Measurements from ENCODE around the gene FMNL1.

The FMNL1 gene

DNA sequence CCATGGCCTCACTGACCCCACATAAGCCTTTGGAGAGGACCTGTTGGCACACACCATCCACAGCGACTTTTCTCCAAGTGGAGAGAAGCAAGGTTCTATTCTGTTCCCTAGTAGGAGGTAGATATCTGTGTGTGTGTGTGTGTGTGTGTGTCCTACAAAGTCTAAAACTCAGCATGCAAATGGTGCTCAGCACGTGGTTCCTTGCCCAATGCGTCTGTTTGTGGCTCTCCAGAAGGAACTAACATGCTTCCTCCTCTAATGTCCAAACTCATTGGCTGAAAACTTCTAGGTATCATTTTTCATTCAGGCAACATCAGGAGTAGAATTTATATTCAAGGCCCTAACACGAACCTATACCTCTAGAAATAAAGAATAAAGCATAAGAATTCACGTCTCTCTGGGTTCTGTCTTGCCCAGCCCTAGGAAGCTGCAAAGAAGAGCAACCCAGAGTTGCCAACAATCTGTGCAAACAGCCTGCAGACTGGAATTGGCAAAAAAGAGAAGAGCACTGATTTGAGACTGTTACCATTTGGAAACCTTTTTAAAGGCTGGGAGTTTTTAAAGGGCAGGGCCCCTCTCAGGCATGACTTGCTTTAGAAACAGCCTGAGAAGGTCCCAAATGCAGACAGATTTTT, 69.6 kb downstream of the FMNL1 start:
- Histone ChIP-seq H3K27me3 (ENCODE audit: control insufficient read depth, insufficient read depth, low read length) (no peaks in the 10 kb centered on the region), H3K36me3 (ENCODE audit: control insufficient read depth, insufficient read depth, low read length) (no peaks in the 10 kb centered on the region; the same call in 1 of the 2 replicates), H3K4me1 (ENCODE audit: control insufficient read depth, insufficient read depth, low read length) (no peaks in the 10 kb centered on the region), H3K27ac (ENCODE audit: low read length) (no peak overlapping the region), H3K4me3 (ENCODE audit: low read length) (no peak overlapping the region), H3K9me3 (ENCODE audit: control insufficient read depth, insufficient read depth, low read length) (no peaks in the 10 kb centered on the region)
- DNase-seq (ENCODE audit: low read depth, low spot score), result no peak
- WGBS (ENCODE audit: insufficient coverage, insufficient read length), result no CpG with 5 or more reads among the region's 5 CpGs

DNA sequence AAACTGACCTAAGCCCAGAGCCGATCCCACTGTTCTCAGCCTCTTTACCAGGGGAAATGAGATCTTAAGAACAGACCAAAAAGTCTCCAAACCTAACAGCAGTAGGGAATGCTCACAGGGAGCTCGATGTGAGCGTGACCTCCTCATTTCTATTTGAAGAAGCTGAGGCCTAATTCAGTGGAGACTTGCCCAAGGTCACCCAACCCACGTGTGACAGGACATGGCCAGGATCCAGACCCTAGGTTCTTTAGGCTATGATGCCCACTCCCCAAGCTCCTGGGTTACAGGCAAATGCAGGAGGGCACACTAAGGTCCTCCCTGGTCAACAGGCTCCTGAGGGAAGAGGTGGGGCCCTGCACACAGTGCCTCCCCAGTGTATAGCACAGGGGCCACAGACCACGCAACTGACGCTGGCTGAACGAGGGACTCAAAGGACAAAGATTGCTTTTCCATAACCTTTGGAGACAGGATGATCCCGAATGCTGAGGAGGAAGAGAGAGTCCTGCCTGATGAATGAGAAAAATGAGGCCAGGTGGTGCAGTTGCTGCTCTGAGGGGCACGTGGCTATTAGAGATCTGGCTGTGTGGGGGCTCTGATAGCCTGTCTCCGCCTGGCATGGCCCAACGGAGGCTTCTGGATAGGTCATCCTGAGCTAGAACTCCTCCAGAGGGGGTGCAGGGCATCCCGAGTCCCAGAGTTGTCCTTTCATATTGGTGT, 71.2 kb downstream of the FMNL1 start:
- Histone ChIP-seq H3K4me3 (ENCODE audit: low read length) (no peak overlapping the region), H3K9me3 (ENCODE audit: control insufficient read depth, insufficient read depth, low read length) (no peaks in the 10 kb centered on the region), H3K36me3 (ENCODE audit: control insufficient read depth, insufficient read depth, low read length) (no peaks in the 10 kb centered on the region), H3K27ac (ENCODE audit: low read length) (no peak overlapping the region), H3K27me3 (ENCODE audit: control insufficient read depth, insufficient read depth, low read length) (no peaks in the 10 kb centered on the region), H3K4me1 (ENCODE audit: control insufficient read depth, insufficient read depth, low read length) (no peaks in the 10 kb centered on the region)
- DNase-seq (ENCODE audit: low read depth, low spot score), result no peak
- WGBS (ENCODE audit: insufficient coverage, insufficient read length), result no CpG with 5 or more reads among the region's 12 CpGs

DNA sequence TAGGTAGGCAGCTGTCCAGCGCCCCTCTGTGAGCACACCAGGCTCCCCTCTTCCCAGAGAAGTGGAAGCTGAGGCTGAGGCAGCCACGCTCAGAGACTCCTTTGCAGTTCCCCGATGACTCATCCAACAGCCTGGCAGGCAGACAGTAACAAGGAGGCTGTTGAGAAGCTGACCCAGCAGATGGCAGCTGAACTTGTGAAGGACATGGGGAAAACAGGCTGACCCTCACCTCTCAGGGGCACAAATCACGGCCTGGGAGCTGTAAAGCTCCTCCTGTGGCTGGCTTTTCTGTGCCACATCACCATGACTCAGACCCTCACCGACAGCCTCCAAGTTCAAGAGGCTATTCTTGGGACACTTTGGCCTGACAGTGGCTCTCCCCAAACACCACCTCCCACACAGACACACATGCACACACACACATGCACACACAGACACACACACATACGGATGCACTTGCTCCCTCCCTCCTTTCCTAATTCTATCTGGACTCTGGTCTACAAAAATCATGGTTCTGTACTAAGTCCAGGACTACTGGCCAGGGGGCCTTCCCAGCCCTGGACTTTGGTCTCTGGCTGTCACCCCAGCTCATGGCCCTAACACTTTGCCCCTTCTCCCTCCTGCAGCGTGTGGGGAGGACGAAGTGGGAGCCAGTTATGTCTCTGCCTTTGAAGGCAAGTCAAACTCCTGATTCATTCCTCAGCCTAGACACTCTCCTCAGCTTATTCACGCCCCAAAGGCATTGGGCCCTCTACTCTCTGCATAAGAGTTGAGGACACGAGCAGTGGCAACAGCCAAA, 71.9 kb downstream of the FMNL1 start:
- H3K27ac ChIP-seq (ENCODE audit: low read length), result no peak overlapping the region

DNA sequence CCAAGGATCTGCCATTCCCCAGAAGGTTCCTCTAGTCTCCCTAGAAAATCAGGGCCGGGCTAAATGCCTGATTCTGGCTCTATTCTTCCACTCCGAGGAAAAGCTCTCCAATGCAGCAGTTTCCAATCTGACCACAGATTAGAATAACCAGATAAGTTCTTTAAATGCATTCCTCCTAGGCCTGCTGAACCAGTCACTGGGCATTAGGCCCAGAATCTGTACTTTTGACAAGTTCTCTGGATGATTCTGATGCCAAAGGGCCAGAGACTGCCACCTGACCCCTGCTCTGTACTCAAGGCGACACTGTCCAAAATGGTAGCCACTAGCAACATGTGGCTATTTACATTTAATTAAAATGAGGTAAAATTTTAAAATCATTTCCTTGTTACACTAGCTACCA, 72.8 kb downstream of the FMNL1 start:
- Histone ChIP-seq H3K9me3 (ENCODE audit: control insufficient read depth, insufficient read depth, low read length) (no peaks in the 10 kb centered on the region), H3K27me3 (ENCODE audit: control insufficient read depth, insufficient read depth, low read length) (no peaks in the 10 kb centered on the region), H3K36me3 (ENCODE audit: control insufficient read depth, insufficient read depth, low read length) (no peaks in the 10 kb centered on the region), H3K4me3 (ENCODE audit: low read length) (no peak overlapping the region), H3K4me1 (ENCODE audit: control insufficient read depth, insufficient read depth, low read length) (no peaks in the 10 kb centered on the region), H3K27ac (ENCODE audit: low read length) (no peak overlapping the region)
- WGBS (ENCODE audit: insufficient coverage, insufficient read length), result no CpG with 5 or more reads among the region's 3 CpGs
- DNase-seq (ENCODE audit: low read depth, low spot score), result no peak

More for the DNA sequence above, 71.9 kb downstream of the FMNL1 start:
- DNase-seq (ENCODE audit: low read depth, low spot score), result no peak
- no peaks in the 10 kb centered on the region for H3K36me3 ChIP-seq (ENCODE audit: control insufficient read depth, insufficient read depth, low read length)
- H3K27me3 ChIP-seq (ENCODE audit: control insufficient read depth, insufficient read depth, low read length), result no peaks in the 10 kb centered on the region
- no CpG with 5 or more reads among the region's 10 CpGs for WGBS (ENCODE audit: insufficient coverage, insufficient read length)
- no peaks in the 10 kb centered on the region for H3K4me1 ChIP-seq (ENCODE audit: control insufficient read depth, insufficient read depth, low read length)
- no peak overlapping the region for H3K4me3 ChIP-seq (ENCODE audit: low read length)
- no peaks in the 10 kb centered on the region for H3K9me3 ChIP-seq (ENCODE audit: control insufficient read depth, insufficient read depth, low read length)

DNA sequence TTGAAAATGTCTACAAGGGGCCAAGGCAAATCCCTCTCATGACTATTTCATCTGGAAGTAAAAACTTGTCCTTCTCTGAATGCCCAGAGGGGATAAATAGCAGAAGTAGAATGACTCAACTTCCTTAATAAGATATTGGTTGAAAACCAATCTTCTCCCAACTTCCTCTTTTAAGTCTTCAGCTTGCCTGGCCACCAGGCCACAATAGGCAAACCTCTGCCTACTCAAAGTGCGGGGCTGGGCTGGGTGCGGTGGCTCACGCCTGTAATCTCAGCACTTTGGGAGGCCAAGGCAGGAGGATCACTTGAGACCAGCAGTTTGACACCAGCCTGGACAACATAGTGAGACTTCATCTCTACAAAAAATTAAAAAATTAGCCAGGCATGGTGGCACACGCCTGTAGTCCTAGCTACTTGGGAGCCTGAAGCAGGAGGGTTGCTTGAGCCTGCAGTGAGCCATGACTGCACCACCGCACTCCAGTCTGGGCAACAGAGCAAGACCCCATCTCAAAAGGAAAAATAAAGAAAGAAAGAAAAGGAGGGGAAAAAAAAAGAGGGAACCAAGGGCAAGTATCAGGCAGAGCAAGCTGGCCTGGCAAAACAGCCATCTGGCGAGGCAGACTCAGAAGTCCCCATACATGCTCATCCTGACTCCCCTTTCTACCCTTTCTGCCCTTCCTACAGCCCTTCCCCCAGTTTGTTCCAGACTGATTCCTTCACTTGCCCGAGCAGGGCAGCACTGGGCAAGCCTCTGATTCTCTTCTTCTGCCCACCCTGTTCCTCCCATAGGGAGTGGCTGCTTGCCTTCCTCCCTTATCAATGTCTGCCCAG, 74.5 kb downstream of the FMNL1 start:
- H3K4me1 ChIP-seq (ENCODE audit: control insufficient read depth, insufficient read depth, low read length), result no peaks in the 10 kb centered on the region
- no peaks in the 10 kb centered on the region for H3K9me3 ChIP-seq (ENCODE audit: control insufficient read depth, insufficient read depth, low read length)
- H3K4me3 ChIP-seq (ENCODE audit: low read length), result no peak overlapping the region
- DNase-seq (ENCODE audit: low read depth, low spot score), result no peak
- WGBS (ENCODE audit: insufficient coverage, insufficient read length), result no CpG with 5 or more reads among the region's 7 CpGs
- no peaks in the 10 kb centered on the region for H3K27me3 ChIP-seq (ENCODE audit: control insufficient read depth, insufficient read depth, low read length)
- H3K27ac ChIP-seq (ENCODE audit: low read length), result no peak overlapping the region
- no peaks in the 10 kb centered on the region for H3K36me3 ChIP-seq (ENCODE audit: control insufficient read depth, insufficient read depth, low read length)

DNA sequence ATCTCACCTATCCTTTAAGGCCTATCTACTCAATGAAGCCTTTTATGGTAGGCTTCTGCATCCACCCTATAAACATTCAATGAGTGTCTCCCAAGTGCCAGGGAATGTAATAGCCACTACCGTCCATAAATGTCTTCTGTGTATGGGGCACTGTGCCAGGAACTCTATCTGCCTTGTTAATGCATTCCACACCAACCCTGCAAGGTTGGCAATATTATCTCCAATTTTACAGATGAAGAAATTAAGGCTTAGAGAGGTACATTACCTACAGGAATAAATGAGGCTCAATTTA, 75.1 kb downstream of the FMNL1 start:
- H3K27me3 ChIP-seq (ENCODE audit: control insufficient read depth, insufficient read depth, low read length), result no peaks in the 10 kb centered on the region
- no peak for DNase-seq (ENCODE audit: low read depth, low spot score)
- H3K9me3 ChIP-seq (ENCODE audit: control insufficient read depth, insufficient read depth, low read length), result no peaks in the 10 kb centered on the region
- H3K27ac ChIP-seq (ENCODE audit: low read length), result no peak overlapping the region
- no peak overlapping the region for H3K4me3 ChIP-seq (ENCODE audit: low read length)
- H3K36me3 ChIP-seq (ENCODE audit: control insufficient read depth, insufficient read depth, low read length), result no peaks in the 10 kb centered on the region
- no peaks in the 10 kb centered on the region for H3K4me1 ChIP-seq (ENCODE audit: control insufficient read depth, insufficient read depth, low read length)
- no CpG with 5 or more reads among the region's 1 CpG for WGBS (ENCODE audit: insufficient coverage, insufficient read length)

Measured in iPS DF 6.9 (cell line).